ENCODE measurements around the gene CCND3. TPM values are rescaled to one million over a fixed set of nuclear protein-coding genes. Genes with fewer than 3 reads are reported as not detected.

CCND3 gene
- total RNA-seq, 1 donor from 2014 or later, result 33.5 TPM

DNA sequence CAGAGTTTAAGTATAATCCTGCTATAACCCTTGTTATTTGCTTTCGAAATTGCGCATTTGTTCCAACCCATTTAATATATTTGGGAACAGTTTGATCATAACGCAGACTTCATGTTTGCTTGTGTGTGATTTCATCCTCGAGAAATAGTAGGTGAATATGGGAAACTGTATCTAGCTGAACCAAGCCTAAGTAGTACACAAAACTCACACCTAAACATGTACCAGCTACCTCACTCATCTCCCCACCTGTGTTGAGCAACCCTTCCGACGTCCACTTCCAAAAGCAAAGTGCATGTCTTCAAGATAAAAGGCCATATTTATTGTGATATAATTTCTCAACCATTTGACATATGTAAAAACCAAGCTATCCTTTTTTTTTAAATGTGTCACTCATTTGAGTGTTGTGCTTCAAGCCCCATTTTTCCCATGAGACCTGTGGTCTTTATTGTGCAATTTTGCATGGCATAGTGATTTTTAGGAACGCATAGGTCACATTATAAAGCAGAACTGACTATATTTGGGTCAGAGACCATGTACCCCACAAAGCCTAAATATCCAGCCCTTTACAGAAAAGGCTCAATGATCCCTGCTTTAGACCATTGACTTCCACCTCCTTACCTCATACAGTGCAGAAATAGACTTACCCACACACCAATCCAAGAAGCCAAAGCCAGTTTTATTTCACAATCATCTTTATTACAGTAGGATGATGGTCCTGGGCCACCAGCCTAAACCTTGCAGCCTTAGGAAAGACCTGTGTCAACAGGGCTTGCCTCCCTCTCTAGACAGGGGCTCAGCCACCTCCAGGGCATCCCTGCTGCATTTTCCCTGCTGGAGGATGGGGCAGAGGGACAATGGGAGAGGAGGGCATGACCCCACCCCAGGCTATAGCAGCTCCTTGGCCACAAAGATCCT, 7.1 kb downstream of the CCND3 start:
- intact Hi-C loops (cut with DNase I), result loop anchor here (5.0 kb wide), 1 partner anchor 147 kb away; the partner anchor contains the start of gene TOMM6
- no peak for DNase-seq (ENCODE audit: low spot score)

DNA sequence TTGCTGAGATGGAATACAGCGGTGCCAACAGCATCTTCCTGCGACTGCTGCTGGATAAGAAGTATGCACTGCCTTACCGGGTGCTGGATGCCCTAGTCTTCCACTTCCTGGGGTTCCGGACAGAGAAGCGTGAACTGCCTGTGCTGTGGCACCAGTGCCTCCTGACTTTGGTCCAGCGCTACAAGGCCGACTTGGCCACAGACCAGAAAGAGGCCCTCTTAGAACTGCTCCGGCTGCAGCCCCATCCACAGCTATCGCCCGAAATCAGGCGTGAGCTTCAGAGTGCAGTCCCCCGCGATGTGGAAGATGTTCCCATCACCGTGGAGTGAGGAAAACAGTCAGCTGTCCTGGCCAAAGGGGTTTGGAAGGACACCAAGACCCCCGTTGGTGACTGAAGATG, 9.2 kb downstream of the CCND3 start:
- intact Hi-C loops (cut with DNase I), result no loop called here
- no peak for DNase-seq (ENCODE audit: low spot score)

DNA sequence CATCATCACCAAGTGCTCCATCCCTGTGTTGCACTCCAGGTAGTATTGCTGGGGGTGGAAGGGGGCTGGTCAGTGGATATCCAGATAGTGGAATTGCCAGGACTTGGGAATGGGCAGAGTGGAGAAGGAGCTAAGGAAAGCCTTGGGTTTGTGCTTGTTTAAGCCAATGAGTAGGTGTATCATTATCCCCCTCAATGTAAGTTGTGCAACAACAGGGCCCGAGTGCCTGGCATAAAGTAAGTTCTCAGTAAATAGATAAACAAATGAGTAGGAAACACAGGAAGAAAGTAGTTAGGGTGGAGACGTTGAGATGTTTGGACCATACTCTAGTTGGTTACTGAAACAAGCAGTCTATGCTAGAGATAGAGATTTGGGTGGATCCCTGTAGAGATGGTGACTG, 9.8 kb downstream of the CCND3 start:
- intact Hi-C loops (cut with DNase I), result no loop called here
- DNase-seq (ENCODE audit: low spot score), result no peak

DNA sequence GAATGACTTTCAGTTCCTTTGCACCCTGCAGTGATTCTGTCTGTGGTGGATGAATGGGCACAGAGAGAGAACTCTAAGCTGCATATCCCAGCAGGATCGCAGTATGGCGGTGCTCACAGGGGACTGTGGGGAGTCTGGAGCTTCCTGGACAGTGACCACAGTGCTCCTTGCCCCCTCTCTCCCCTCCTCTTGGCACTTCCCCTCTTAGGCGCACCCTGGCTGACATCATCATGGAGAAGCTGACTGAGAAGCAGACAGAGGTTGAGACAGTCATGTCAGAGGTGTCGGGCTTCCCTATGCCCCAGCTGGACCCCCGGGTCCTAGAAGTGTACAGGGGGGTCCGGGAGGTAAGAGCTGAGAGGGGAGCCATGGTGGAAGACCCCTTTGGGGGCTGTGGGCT, 11.7 kb downstream of the CCND3 start:
- no peak for DNase-seq (ENCODE audit: low spot score)
- intact Hi-C loops (cut with DNase I), result no loop called here

DNA sequence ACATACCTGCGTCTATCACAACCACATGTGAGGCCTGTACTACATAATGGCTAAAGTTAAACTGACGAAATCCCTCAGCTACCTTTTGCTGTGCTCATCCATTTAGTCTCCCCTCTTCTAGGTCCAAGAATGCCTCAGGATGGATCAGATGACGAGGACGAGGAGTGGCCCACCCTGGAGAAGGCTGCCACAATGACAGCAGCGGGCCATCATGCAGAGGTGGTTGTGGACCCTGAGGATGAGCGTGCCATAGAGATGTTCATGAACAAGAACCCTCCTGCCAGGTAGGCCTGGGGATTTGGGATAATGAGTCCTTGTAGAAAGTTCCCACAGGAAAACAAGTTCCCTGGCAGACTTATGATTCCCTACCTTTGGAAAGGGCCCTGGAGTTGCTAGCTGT, 14.4 kb downstream of the CCND3 start:
- intact Hi-C loops (cut with DNase I), result no loop called here
- DNase-seq (ENCODE audit: low spot score), result no peak

DNA sequence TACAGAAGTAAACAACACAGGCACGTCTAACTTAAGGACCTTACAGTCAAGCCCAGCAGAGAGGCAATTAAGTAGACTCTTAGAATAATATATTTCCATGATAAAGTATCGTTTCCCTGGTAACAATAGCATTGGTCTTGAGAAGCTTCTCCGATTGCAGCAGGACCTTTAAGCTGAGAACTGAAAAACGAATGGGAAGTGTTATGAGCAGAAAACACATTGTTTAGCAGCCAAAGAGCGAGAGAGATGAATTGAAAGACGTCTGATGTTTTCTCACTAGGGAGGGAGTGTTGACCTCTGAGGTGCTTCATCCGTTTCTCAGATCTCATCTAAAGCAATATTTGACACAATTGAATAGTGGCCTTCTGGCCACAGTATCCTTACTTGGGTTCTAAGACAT, 19.5 kb downstream of the CCND3 start:
- intact Hi-C loops (cut with DNase I), result loop anchor here (2.0 to 5.0 kb wide), 4 partner anchors 19 to 295 kb away; partner anchors contain the start of genes CCND3 and MRPS10
- no peak for DNase-seq (ENCODE audit: low spot score)

DNA sequence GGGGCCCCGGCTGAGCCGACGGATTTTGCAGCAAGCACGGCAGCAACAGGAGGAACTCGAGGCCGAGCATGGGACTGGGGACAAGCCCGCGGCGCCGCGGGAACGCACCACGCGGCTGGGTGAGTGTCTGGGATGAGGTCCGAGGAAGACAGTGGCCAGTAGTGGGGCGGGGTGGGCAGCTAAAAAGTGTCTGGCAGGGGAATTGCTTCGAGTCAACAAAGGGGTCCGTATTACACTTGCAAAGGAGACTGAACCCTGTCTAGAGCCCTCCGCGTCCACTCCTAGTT, 20.0 kb downstream of the CCND3 start:
- intact Hi-C loops (cut with DNase I), result loop anchor here (1.0 to 5.0 kb wide), 4 partner anchors 74 to 296 kb away; partner anchors contain the start of genes MRPS10 and TOMM6
- no peak for DNase-seq (ENCODE audit: low spot score)

DNA sequence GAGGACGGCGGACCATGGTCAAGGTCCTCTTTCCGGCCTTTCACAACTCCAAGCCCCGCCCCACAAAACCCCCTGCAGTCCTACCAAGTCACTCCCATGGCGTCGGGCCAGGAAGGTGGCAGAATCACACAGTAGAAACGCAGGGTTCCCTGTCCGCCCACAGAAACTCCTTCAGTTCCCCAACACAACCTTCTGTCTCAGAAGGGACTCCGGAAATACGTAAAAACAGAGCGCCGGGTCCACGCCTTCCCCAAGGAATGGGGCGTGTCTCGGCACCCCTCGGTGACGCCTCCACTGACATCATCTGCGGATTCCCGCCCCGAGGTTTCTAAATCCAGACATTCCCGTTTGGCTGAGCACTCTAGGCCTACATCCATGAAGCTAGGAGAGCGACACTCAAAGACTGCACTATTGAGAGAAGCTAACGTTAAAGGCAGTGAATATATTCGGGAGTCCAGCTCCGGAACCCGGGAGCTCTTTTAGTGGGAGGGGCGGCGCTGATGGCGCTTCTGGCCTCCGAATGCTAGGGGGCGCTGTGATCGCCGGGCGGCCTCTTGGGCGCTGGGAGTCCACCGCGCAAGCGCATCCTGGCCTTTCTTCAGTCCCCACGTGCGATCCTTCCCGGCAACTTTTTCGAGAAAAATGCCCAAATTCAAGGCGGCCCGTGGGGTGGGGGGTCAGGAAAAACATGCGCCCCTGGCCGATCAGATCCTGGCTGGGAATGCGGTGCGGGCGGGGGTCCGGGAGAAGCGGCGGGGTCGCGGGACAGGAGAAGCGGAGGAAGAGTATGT, 20.5 kb downstream of the CCND3 start, which contains the start of the genes BYSL and MED20:
Gene BYSL, plus strand, starts transcription at position 579 of the 791 bp plus-strand sequence. Its CDS starts 64 bp downstream, at position 643.
Gene MED20, minus strand, starts transcription at position 219 of the 791 bp plus-strand sequence. Its CDS starts 121 bp downstream, at position 98.
- intact Hi-C loops (cut with DNase I), result loop anchor here (1.0 to 5.0 kb wide), 4 partner anchors 74 to 296 kb away; partner anchors contain the start of genes MRPS10 and TOMM6
- peak; percentile 97 for DNase-seq (ENCODE audit: low spot score)

DNA sequence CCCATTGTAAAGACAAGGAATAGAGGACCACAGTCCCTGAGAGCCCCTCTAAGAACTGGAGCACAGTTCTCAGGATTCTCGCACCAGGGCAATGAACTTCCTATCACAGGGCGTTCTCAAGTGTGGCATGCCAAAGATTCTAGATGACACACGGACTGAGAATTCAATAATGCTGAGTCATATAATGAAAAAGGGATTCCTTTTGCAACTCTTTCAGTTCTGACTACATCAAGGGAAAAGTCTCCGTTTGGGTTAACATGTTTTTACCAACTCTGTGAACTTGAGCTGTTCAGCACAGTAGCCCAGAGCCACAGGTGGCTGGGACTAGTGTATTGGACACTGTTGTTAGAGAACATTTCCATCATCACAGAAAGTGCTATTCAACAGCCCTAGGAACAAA, 24.1 kb downstream of the CCND3 start:
- no peak for DNase-seq (ENCODE audit: low spot score)
- intact Hi-C loops (cut with DNase I), result no loop called here

DNA sequence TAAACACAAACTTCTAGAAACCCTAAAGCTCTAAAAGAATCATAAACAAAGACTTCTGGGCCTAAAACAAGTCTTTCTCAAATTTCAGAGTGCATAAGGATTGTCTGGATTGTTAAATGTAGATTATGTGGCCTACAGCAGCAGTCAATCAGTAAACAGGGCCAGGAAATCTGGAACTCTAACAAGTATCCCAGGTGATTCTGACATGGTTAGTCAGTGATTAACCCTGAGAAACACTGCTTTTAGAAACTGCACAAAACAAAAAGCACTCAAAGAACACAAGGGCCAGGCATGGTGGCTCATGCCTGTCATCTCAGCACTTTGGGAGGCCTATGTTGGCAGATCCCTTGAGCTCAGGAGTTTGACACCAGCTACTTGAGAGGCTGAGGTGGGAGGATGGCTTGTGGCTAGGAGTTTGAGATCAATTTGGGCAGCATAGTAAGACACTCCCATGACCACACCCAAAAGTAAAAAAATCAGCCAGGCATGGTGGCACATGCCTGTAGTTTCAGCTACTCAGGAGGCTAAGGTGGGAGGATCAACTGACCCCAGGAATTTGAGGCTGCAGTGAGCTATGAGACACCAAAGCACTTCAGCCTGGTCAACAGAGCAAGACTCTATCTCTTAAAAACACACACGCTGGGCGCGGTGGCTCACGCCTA, 26.6 kb downstream of the CCND3 start:
- intact Hi-C loops (cut with DNase I), result no loop called here
- DNase-seq (ENCODE audit: low spot score), result no peak

DNA sequence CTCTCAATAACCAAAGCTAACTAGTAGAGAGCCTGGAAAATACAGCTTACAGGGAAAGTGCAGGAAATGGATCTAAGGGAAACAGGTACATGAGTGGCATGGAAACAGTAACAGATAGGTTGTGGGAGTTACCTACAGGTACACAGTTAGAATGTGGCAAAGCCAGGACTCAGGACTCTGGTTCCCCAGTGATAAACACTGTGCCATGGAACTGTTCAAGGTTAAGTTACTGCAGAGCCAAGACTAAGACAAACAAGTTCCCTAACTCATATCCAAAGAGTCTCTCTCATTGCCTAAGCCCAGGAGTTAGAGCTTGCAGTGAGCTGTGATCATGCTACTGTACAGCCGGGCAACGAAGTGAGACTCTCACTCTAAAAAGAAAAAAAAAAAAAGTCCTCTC, 27.3 kb downstream of the CCND3 start:
- intact Hi-C loops (cut with DNase I), result no loop called here
- DNase-seq (ENCODE audit: low spot score), result no peak

DNA sequence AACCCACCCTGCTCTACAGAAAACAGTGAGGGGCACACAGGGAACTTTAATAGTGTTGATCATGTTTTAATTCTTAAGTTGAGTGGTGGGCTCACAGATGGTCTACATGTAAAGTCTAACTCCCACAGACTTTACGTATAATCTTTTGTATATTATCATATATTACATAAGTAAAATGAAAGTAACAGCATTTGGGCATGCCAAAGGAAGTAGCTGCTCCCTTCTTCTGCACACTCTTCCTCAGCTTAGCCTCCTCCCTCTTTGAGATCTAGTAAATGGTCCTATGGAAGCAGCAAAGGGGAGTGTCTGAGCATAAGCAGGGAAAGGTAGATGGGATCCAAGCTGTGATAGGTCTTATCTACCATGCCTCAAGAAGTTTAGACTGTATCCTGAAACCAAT, 31.9 kb downstream of the CCND3 start:
- intact Hi-C loops (cut with DNase I), result no loop called here
- no peak for DNase-seq (ENCODE audit: low spot score)

DNA sequence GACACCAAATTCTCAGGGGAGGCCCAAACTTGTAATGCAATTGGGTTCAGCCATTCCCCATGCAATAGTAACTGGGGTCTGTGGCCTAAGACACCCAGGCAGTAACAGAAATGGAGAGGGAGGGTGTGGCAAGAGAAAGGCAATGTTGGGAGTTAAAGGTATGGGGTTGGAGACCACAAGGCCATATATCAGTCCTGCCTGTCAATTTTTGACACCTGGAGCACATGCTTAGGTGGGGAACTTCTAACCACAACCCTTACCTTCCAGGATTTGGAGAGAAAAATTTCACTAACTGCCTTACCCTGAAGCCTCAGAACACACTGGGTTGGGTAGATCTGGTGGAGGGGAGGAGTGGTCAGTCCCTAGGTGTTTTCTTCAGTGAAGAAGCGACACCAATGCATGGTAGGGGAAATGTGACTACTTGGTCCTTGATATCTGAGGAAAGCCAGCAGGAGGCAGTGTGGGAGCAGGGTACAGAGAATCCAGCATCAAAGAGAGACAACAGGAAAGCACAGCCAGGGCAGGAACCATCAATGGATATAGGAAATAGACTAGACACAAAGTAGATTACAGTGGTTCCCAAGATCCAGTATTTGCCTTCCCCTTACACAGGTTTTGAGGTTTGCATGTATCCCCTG, 39.6 kb downstream of the CCND3 start:
- DNase-seq (ENCODE audit: low spot score), result no peak
- intact Hi-C loops (cut with DNase I), result no loop called here

DNA sequence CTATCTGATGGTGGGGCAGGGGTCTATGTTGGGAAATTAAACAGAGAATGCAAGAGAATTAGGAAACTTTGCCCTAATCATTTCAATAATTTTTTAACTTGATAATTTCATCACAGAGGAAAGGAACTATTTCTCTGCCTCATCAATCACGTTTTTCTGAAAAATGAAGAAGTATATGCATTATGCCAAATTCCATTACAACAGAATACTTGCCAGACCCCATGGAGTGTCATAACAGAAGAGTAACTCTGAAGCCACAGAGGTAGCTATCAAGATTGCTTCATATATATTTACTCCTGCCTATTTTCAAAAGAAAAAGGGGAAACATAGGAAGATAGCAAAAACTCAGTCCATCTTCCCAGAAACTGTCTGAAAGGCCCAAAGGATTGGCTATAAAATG, 40.7 kb downstream of the CCND3 start:
- intact Hi-C loops (cut with DNase I), result no loop called here
- no peak for DNase-seq (ENCODE audit: low spot score)

DNA sequence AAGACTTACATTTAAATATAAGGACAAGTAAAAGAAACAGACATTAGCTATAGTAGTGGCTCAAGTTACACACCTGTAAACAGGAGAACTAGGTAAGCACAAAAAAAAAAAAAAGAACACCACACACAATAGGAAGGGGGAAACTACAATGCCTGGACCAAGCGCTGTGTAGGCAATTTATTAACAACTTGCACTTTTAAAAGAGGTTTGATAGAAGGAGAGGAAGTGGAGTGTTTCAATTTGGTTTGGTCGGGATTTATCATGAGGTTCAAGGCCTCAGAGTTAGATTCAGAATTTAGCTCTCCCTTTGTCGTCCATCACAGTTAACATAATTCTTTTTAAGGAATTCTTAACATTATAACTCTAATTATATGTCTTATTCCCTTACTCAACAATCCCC, 45.3 kb downstream of the CCND3 start:
- intact Hi-C loops (cut with DNase I), result loop anchor here (5.0 kb wide), 1 partner anchor 109 kb away; the partner anchor contains the start of gene TOMM6
- DNase-seq (ENCODE audit: low spot score), result no peak

DNA sequence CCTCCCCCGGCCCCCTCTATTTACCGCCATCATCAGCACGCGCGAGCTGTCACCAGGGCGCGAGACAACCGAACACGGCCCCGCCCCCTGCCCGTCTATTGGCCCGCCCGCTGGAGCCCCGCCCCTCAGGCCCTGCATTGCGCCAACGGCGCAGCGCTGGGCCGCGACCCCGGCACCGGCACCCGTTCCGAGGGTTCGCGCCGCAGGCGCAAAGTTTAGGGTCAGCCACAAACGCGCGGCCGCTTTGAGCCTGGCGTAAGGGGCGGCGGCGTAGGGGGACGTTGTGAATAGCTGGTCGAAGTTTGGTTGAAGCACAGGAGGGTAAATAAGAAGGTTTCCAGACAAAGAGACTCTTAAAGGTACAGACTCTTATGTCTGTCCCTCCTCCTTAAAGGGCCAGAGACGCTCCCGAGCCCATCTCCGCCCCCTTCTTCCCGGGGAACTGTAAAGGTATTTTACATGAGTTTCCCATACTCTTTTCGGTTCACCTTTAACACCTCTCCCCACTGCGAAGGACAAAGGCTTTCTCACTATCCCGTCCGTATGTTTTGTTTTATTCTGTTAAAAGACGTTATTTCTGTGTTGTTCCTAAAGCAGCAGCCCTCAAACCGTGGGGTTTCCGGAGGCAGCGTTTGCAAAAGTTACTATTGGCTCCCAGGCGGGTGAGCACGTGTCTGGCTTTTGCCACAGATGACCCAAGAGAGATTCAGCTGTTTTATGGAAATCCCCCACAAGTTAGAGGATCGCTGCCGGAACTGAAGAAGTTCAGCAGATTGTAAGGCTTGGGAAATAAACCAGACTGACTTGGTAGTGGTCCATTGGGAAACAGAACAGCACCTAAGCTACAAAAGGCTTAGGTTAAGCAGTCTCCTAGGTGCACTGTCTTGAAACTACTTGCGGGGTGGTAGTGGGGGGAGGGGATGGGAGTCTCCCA, 46.0 kb downstream of the CCND3 start, which contains the start of gene USP49:
Gene USP49, minus strand, starts transcription at position 76 of the 934 bp plus-strand sequence. CDS start 88,392 bp downstream, outside the sequence.
- intact Hi-C loops (cut with DNase I), result loop anchor here (1.0 to 5.0 kb wide), 2 partner anchors 46 to 108 kb away; partner anchors contain the start of genes CCND3 and TOMM6
- peak; percentile 94 for DNase-seq (ENCODE audit: low spot score)

DNA sequence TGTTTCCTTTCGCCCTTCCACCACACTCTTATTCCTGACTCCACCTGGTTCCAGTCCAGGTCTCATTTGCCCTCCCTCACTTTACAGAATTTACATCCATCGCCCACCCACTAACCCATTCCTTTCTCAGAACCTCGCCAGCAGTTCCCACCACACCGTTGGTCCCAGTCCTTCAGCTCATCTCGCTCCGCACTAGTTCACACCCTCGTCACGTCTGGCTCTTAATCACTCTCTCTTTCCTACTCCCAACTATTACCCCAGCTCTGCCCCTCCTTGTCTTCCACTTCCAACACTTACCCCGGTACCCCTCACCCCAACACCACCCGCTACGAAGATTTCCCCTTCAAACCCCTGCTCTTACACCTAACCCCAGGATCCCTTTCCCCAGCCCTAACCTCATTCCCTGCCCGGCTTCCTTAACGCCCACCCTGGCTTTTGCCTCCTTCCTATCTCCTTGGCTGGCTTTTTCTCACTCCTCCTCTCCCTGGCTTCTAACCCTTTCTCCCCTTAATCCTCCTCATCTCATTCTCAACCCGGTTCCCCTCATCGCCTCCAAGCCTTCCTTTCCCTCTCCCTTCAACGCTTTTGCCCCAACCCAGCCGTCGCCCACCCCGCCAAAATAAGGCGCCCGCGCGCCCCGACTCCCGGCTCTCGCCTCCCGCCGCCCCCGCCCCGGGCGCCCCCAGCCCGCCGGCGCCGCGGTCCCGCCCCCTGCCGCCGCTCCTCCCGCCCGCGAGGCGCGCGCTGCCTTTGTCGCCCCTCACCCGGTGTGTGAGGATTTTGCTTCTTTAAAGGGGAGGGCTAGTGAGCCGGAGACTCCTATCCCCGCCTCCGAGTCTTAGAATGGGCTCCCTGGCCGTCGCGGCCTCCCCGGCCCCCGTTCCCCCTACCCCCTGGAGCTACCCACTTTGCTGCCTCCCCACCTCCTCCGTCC, 47.0 kb downstream of the CCND3 start:
- DNase-seq (ENCODE audit: low spot score), result no peak
- intact Hi-C loops (cut with DNase I), result loop anchor here (1.0 to 5.0 kb wide), 2 partner anchors 47 to 107 kb away; partner anchors contain the start of genes CCND3 and TOMM6
